Fibroblast of villous mesenchyme (primary cell): ENCODE data around the gene VSIG2. TPM values are rescaled to one million over a fixed set of nuclear protein-coding genes. Genes with fewer than 3 reads are reported as not detected.

Experiments used
- DNase-seq: peaks from one replicate; pipeline ENCODE4 v3.0.0-alpha.2; 2010; ENCODE audit warnings: low read depth
- H3K4me3 ChIP-seq: 2 replicates; pipeline ENCODE4 v1.5.1; 2011; ENCODE audit warnings: low read depth, mild to moderate bottlenecking, low read length
- CTCF ChIP-seq: IDR thresholded peaks from 2 replicates; pipeline ENCODE4 v1.5.1; 2012; ENCODE audit warnings: low read depth, mild to moderate bottlenecking, low read length; ENCODE audit not compliant: insufficient read depth
- total RNA-seq: library from RNA; depleted of rRNA; stranded (reverse); fragments of >200 nt; gene quantifications from 2 replicates; pipeline ENCODE4 v1.2.3, GENCODE V29; 2012

VSIG2 gene
- total RNA-seq, 1 donor: under 0.01 TPM

- no peak overlapping the region for H3K4me3 ChIP-seq
- peak; percentile 82 for TF ChIP-seq CTCF
- peak; percentile 58 for DNase-seq
Observed at GRCh38 chr11:124793466-124794278, 41.6 kb upstream of the VSIG2 start.

- H3K4me3 ChIP-seq: no peak overlapping the region
- DNase-seq: peak; percentile 68
- no peak for TF ChIP-seq CTCF
Observed at GRCh38 chr11:124791626-124792341, 39.7 kb upstream of the VSIG2 start.

- TF ChIP-seq CTCF: no peak
- DNase-seq: no peak
- no peak overlapping the region for H3K4me3 ChIP-seq
Observed at GRCh38 chr11:124788521-124788920, 36.5 kb upstream of the VSIG2 start.

- H3K4me3 ChIP-seq: no peak overlapping the region
- TF ChIP-seq CTCF: no peak
- DNase-seq: no peak
Observed at GRCh38 chr11:124784051-124784450, 32.0 kb upstream of the VSIG2 start.

GRCh38 chr11:124783002-124783401 is 30.9 kb upstream of the VSIG2 start:
- DNase-seq: no peak
- TF ChIP-seq CTCF: no peak
- no peak overlapping the region for H3K4me3 ChIP-seq

GRCh38 chr11:124779568-124779967 is 27.5 kb upstream of the VSIG2 start:
- no peak for DNase-seq
- no peak overlapping the region for H3K4me3 ChIP-seq
- no peak for TF ChIP-seq CTCF
